GM13976 (cell line): ENCODE results near the gene GIPC3.

Source experiments
- DNase-seq: peaks from one replicate; pipeline ENCODE4 v3.0.0; 2012; ENCODE audit warnings: low spot score
- in situ Hi-C: fragments of 300-500 bp; cut with MboI; formaldehyde crosslinking; loops from one replicate; pipeline ENCODE4 v1.12.0; 2022; ENCODE audit warnings: low sequenced_read_pairs, mixed read lengths, inconsistent platforms; ENCODE audit not compliant: unreplicated experiment
- TF ChIP-seq, protein P1 (sequence below): IDR thresholded peaks from 2 replicates; pipeline ENCODE4 v1.5.1; 2012; ENCODE audit warnings: borderline replicate concordance, mild to moderate bottlenecking; ENCODE audit not compliant: insufficient read depth; ENCODE audit errors: extremely low read depth, missing control alignments, control extremely low read depth

GIPC3 gene

DNA sequence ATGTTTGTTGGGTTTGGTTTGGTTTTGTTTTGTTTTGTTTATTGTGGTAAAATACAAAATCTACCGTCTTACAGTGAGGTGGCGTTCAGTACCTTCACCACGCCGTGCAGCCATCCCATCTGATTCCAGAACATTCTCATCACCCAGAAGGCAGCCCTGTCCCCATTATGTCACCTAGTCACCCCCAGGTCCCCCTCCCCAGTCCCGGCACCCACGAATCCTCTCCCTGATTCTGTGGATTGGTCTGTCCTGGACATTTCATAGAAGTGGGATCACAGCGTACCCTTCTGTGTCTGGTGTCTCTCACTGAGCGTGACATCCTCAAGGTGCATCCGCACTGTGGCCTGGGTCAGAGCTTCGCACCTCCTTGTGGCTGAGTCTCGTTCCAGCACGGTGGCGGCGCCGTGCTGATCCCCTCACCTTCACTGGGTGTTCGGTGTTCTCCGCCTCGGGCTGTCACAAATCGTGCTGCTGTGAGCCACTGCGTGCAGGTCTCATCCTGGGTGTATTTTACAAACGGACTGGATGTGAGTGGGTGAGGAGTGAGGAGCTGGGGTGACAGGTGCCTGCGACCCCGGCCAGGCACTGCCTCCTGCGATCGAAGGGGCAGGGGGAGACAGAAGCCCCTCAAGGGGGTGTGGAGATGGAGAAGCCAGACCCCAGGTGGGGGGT lies 46.9 kb upstream of the GIPC3 start:
- DNase-seq, result no peak
- TF ChIP-seq, protein P1, sequence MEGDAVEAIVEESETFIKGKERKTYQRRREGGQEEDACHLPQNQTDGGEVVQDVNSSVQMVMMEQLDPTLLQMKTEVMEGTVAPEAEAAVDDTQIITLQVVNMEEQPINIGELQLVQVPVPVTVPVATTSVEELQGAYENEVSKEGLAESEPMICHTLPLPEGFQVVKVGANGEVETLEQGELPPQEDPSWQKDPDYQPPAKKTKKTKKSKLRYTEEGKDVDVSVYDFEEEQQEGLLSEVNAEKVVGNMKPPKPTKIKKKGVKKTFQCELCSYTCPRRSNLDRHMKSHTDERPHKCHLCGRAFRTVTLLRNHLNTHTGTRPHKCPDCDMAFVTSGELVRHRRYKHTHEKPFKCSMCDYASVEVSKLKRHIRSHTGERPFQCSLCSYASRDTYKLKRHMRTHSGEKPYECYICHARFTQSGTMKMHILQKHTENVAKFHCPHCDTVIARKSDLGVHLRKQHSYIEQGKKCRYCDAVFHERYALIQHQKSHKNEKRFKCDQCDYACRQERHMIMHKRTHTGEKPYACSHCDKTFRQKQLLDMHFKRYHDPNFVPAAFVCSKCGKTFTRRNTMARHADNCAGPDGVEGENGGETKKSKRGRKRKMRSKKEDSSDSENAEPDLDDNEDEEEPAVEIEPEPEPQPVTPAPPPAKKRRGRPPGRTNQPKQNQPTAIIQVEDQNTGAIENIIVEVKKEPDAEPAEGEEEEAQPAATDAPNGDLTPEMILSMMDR, result no peak
- in situ Hi-C loops, result no loop called here

DNA sequence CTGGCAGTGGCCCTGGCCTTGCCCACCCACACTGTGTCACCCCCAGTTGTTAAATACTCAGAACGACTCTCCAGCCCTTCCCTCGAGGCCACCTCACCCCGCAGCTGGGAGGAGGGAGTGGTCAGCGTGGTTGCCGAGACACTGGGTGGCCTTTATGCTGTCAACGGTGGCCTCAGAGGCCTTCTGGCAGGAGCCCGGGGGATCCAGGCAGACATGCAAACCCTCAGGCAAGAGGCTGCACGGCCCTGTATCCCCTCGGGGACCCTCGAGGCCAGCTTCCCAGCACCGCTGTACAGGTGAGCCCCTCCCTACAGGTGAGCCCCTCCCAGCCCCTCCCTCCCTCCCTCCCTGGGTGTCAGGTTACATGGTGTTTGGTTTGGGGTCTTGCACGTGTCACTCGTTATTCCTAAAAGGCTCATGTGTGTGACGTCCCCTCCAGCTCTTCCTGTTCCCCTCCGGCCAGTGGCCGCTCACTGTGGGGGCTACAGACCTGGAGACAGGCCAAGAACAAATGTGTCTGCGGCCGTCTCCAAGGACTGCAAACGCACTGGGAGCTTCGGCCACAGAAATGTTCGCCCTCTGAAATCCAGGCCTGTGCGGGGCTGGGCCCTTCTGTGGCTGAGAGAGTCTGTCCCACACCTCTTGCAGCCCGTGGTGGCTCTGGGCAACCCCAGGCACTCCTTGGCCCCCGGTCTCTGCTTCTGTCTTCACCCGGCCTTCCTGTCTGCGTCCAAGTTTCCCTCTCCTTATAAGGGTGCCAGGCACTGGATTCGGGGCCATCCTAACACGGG lies 46.1 kb upstream of the GIPC3 start, which contains the start of gene TEKTIP1:
Gene TEKTIP1 (plus strand): TSS at position 210 of the 791 bp plus-strand sequence. CDS start 4 bp downstream, at position 214.
- no peak for DNase-seq
- TF ChIP-seq, protein P1, result no peak
- in situ Hi-C loops, result no loop called here

DNA sequence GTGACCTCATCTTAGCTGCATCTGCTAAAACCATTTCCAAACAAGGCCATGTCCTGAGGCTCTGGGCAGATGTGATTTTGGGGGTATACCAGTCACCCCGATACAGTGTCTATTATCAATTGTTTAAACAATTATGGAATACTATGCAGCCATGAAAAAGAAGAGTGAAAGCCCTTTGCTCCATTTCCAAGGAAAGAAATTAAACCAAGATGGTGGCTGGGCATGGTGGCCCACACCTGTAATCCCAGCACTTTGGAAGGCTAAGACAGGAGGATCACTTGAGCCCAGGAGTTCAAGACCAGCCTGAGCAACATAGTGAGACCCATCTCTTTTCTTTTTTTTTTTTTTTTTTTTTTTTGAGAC lies 45.5 kb upstream of the GIPC3 start:
- in situ Hi-C loops, result no loop called here
- TF ChIP-seq, protein P1, result no peak
- DNase-seq, result no peak

DNA sequence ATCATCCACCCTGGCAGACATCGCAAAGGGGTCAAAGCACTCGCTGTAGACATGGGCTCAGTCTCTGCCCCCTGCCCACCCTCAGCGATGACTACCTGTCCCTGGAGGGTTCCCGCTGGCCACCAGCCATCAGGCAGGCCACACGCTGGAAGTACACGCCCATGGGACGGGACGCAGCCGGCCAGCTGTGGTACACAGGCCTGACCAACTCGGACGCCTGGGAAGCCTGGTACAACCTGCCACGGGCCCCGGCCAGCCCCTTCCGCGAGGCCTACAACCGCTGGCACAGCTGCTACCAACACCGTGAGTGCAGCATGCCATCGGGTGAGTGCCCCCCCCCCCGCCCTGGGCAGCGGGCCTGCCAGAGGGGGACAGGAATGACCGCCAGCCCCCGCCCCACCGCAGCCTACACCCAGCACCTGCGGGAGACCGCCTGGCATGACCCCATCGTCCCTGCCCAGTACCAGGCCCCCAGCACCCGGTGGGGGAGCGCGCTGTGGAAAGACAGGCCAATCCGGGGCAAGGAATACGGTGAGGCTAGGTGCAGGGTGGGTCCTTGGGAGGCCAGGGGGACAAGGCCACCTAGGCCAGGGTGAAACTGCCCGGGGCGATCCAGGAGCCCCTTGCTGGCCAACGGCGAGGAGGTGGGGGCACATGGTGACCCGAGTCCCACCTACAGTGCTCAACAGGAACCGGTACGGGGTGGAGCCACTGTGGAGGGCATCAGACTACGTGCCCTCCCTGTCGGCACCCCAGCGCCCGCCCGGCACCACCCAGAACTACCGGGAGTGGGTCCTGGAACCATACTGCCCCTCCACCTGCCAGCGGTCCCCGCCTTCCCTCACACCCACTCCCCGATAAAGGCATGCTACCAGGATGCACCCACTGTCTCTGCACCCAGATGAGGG lies 41.9 kb upstream of the GIPC3 start:
- no peak for DNase-seq
- TF ChIP-seq, protein P1, result no peak
- in situ Hi-C loops, result no loop called here

DNA sequence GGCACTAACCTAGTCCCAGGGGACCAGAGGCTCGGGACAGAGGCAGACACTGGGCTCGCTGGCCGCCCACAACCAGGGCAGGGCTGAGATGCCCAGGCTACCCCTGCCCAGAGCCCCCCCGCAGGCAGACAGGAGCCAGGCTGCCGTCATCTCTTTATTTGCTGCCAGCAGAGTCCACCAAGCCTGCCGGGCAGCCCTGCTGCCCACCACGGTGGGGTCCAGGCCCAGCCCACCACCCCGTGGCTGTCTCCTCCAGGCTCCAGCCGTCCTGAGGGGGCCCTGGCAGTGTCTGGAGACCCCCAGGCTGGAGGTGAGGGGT lies 41.3 kb upstream of the GIPC3 start:
- DNase-seq, result no peak
- TF ChIP-seq, protein P1, result no peak
- in situ Hi-C loops, result no loop called here
